Esophagus squamous epithelium (tissue), 5 donors: ENCODE data around the gene GRIK3. TPM values are rescaled to one million over a fixed set of nuclear protein-coding genes. Genes with fewer than 3 reads are reported as not detected.

Experiments
- DNase-seq: peaks from one replicate; lab custom pipeline; 2025; lab: John Stamatoyannopoulos, UW
- H3K27ac ChIP-seq, 4 donors: fragments of 200-600 bp; sonication (generic); one replicate each; pipeline ENCODE4 v1.5.1; 2016 to 2019; ENCODE audit warnings: mild to moderate bottlenecking in 1 of 4
- H3K27me3 ChIP-seq, 4 donors: fragments of 200-600 bp; sonication (generic); 1 replicate in 3 of 4; 2 replicates in 1 of 4; pipeline versions ENCODE4 v1.5.1 to v1.6.0; 2017 to 2021; ENCODE audit warnings: antibody characterized with exemption in 1 of 4
- H3K36me3 ChIP-seq, 3 donors: fragments of 200-600 bp; sonication (generic); one replicate each; pipeline ENCODE4 v1.5.1; 2016 to 2019
- H3K4me1 ChIP-seq, 3 donors: fragments of 200-600 bp; sonication (generic); one replicate each; pipeline ENCODE4 v1.5.1; 2017 to 2019
- H3K4me3 ChIP-seq, 4 donors: fragments of 200-600 bp; sonication (generic); 1 replicate in 3 of 4; 2 replicates in 1 of 4; pipeline ENCODE4 v1.5.1; 2016 to 2019; ENCODE audit warnings: mild to moderate bottlenecking in 2 of 4, moderate library complexity in 1 of 4
- H3K9me3 ChIP-seq, 3 donors: fragments of 200-600 bp; sonication (generic); one replicate each; pipeline ENCODE4 v1.5.1; 2016 to 2019
- CTCF ChIP-seq, 6 experiments: fragments of 450-650 bp in 4 of 6; fragments of 200-600 bp in 2 of 6; sonication (generic) in 2 of 6; IDR thresholded peaks; one replicate each; pipeline ENCODE4 v1.5.1; 2016 to 2019; ENCODE audit warnings: antibody characterized with exemption in 6 of 6, mild to moderate bottlenecking in 4 of 6, moderate library complexity in 4 of 6
- POLR2A ChIP-seq, 4 donors: fragments of 450-650 bp; IDR thresholded peaks; one replicate each; pipeline ENCODE4 v1.6.1; 2017; ENCODE audit warnings: antibody characterized with exemption in 4 of 4, mild to moderate bottlenecking in 4 of 4, moderate library complexity in 3 of 4
- WGBS, 2 donors: methylation state at CpG; one replicate each; pipeline ENCODE4 v1.1.5; 2018; 5-methylcytosine and 5-hydroxymethylcytosine counted together
- intact Hi-C: fragments of 100-400 bp; cut with DNase I; formaldehyde crosslinking; loops from one replicate; pipeline ENCODE4 v1.15.0; 2022
- total RNA-seq, 4 donors: library from RNA; depleted of rRNA; stranded (reverse); fragments of >200 nt; gene quantifications; one replicate each; pipeline ENCODE4 v1.1.0, GENCODE V29; 2016
- donor health status: DM: yes; HTN: yes; CAD: no.

GRIK3 gene
- total RNA-seq, 4 donors from 2014 or later: 0.11 to 0.38 (median 0.21) TPM; not detected in 1

GRCh38 chr1:36971852-36972618 lies 62.3 kb downstream of the GRIK3 start:
- H3K4me3 ChIP-seq: no peak overlapping the region
- peaks cover 0 to 12% (median 0%) of the 10 kb centered on the region in 4 donors for H3K27me3 ChIP-seq
- H3K36me3 ChIP-seq: no peaks in the 10 kb centered on the region
- intact Hi-C loops: no loop called here
- no peak for DNase-seq
- 48 to 56% methylated on average over 9 to 11 of the region's 14 CpGs for WGBS, 2 donors
- no peak for TF ChIP-seq POLR2A (IDR thresholded peaks at IDR 0.05)
- TF ChIP-seq CTCF (IDR thresholded peaks at IDR 0.05): no peak
- H3K9me3 ChIP-seq: no peaks in the 10 kb centered on the region
- H3K4me1 ChIP-seq: no peaks in the 10 kb centered on the region
- no peak overlapping the region for H3K27ac ChIP-seq

- Histone ChIP-seq H3K27me3 (peaks cover 0 to 6% (median 0%) of the 10 kb centered on the region in 4 donors), H3K4me3 (no peak overlapping the region), H3K9me3 (no peaks in the 10 kb centered on the region), H3K4me1 (no peaks in the 10 kb centered on the region), H3K27ac (no peak overlapping the region), H3K36me3 (no peaks in the 10 kb centered on the region)
- no peak for DNase-seq
- intact Hi-C loops: no loop called here
- TF ChIP-seq POLR2A (IDR thresholded peaks at IDR 0.05): no peak
- TF ChIP-seq CTCF (IDR thresholded peaks at IDR 0.05): no peak
- WGBS, 2 donors: 25% methylated on average over 2 of the region's 3 CpGs; no CpG with 5 or more reads in 1 of the 2 donors
Measured at GRCh38 chr1:36968730-36969129, 65.6 kb downstream of the GRIK3 start.

GRCh38 chr1:36966242-36966641 lies 68.1 kb downstream of the GRIK3 start:
- H3K4me1 ChIP-seq: no peaks in the 10 kb centered on the region
- DNase-seq: no peak
- no peaks in the 10 kb centered on the region for H3K9me3 ChIP-seq
- H3K36me3 ChIP-seq: no peaks in the 10 kb centered on the region
- intact Hi-C loops: no loop called here
- no peak for TF ChIP-seq POLR2A (IDR thresholded peaks at IDR 0.05)
- TF ChIP-seq CTCF (IDR thresholded peaks at IDR 0.05): no peak
- WGBS, 2 donors: 0 to 60% methylated on average over 1 to 3 of the region's 3 CpGs
- H3K27me3 ChIP-seq: no peaks in the 10 kb centered on the region
- no peak overlapping the region for H3K4me3 ChIP-seq
- no peak overlapping the region for H3K27ac ChIP-seq

GRCh38 chr1:36965275-36966159 lies 68.8 kb downstream of the GRIK3 start:
- Histone ChIP-seq H3K27ac (no peak overlapping the region), H3K27me3 (no peaks in the 10 kb centered on the region), H3K4me3 (no peak overlapping the region), H3K9me3 (no peaks in the 10 kb centered on the region), H3K36me3 (no peaks in the 10 kb centered on the region), H3K4me1 (no peaks in the 10 kb centered on the region)
- TF ChIP-seq CTCF (IDR thresholded peaks at IDR 0.05): no peak
- TF ChIP-seq POLR2A (IDR thresholded peaks at IDR 0.05): no peak
- DNase-seq: no peak
- intact Hi-C loops: no loop called here
- 75 to 80% methylated on average over 7 to 8 of the region's 11 CpGs for WGBS, 2 donors

GRCh38 chr1:36964830-36965229 lies 69.5 kb downstream of the GRIK3 start:
- H3K27me3 ChIP-seq: no peaks in the 10 kb centered on the region
- no peaks in the 10 kb centered on the region for H3K36me3 ChIP-seq
- no peaks in the 10 kb centered on the region for H3K9me3 ChIP-seq
- 67 to 75% methylated on average over 8 of the region's 8 CpGs for WGBS, 2 donors
- H3K4me3 ChIP-seq: no peak overlapping the region
- no peak for TF ChIP-seq POLR2A (IDR thresholded peaks at IDR 0.05)
- TF ChIP-seq CTCF (IDR thresholded peaks at IDR 0.05): no peak
- no peaks in the 10 kb centered on the region for H3K4me1 ChIP-seq
- DNase-seq: no peak
- H3K27ac ChIP-seq: no peak overlapping the region
- intact Hi-C loops: no loop called here
